Transverse colon (tissue), 4 donors: Measurements from ENCODE around the gene UCK2. TPM values are rescaled to one million over a fixed set of nuclear protein-coding genes. Genes with fewer than 3 reads are reported as not detected.
A peak's percentile ranks its signal among the peaks of the same experiment; 100 is the strongest.

Experiments
- DNase-seq: peaks from one replicate; pipeline ENCODE4 v3.0.0-alpha.2; 2019
- H3K27ac ChIP-seq, 4 donors: fragments of 200-600 bp; sonication (generic); 2 replicates each; pipeline ENCODE4 v1.5.1; 2016 to 2018; ENCODE audit warnings: inconsistent platforms in 4 of 4
- H3K27me3 ChIP-seq: fragments of 200-600 bp; sonication (generic); 2 replicates; pipeline ENCODE4 v1.5.1; 2017; ENCODE audit warnings: inconsistent platforms
- H3K36me3 ChIP-seq, 4 donors: fragments of 200-600 bp; sonication (generic); 2 replicates each; pipeline ENCODE4 v1.5.1; 2017 to 2019; ENCODE audit warnings: inconsistent platforms in 4 of 4
- H3K4me1 ChIP-seq, 4 donors: fragments of 200-600 bp; sonication (generic); 2 replicates each; pipeline ENCODE4 v1.5.1; 2017 to 2020; ENCODE audit warnings: inconsistent platforms in 4 of 4
- H3K4me3 ChIP-seq, 4 donors: fragments of 200-600 bp; sonication (generic); 1 replicate in 1 of 4; 2 replicates in 3 of 4; pipeline versions ENCODE4 v1.5.1 to v1.6.1; 2017 to 2019; ENCODE audit warnings: inconsistent platforms in 4 of 4
- H3K9me3 ChIP-seq, 2 donors: fragments of 200-600 bp; sonication (generic); 2 replicates each; pipeline ENCODE4 v1.5.1; 2017 to 2019; ENCODE audit warnings: inconsistent platforms in 2 of 2
- EP300 ChIP-seq: sonication (generic); formaldehyde crosslinking; IDR thresholded peaks from one replicate; pipeline ENCODE4 v1.6.1; 2017; ENCODE audit warnings: antibody characterized with exemption, low read depth
- POLR2A ChIP-seq: fragments of 450-650 bp; IDR thresholded peaks from one replicate; pipeline ENCODE4 v1.6.1; 2016; ENCODE audit warnings: antibody characterized with exemption, mild to moderate bottlenecking, moderate library complexity
- POLR2AphosphoS5 ChIP-seq, 3 donors: sonication (generic); formaldehyde crosslinking; IDR thresholded peaks; one replicate each; pipeline ENCODE4 v1.6.1; 2016; ENCODE audit warnings: antibody characterized with exemption in 3 of 3
- WGBS, 2 donors: methylation state at CpG; one replicate each; pipeline ENCODE4 v1.1.5; 2018; ENCODE audit warnings: low coverage in 1 of 2; 5-methylcytosine and 5-hydroxymethylcytosine counted together
- in situ Hi-C, 4 donors: fragments of 200-750 bp; cut with MboI; loops; one replicate each; pipeline versions ENCODE4 v1.15.0 to v1.15.1; 2017; ENCODE audit warnings: low sequenced_read_pairs in 3 of 4, low pct_ligation_motif_present in 1 of 4, low pct_unique_long_range_greater_than_20kb in 1 of 4
- intact Hi-C: fragments of 100-400 bp; cut with DNase I; formaldehyde crosslinking; loops from one replicate; pipeline ENCODE4 v1.15.1; 2023; ENCODE audit warnings: low total_unique reads
- total RNA-seq, 4 donors: library from RNA; depleted of rRNA; stranded (reverse); fragments of >200 nt; gene quantifications; one replicate each; pipeline ENCODE4 v1.1.0, GENCODE V29; 2016
- TF ChIP-seq, protein P1 (sequence below), 5 experiments: fragments of 200-600 bp in 3 of 5; fragments of 450-650 bp in 2 of 5; sonication (generic) in 3 of 5; IDR thresholded peaks; 1 replicate in 2 of 5; 2 replicates in 3 of 5; pipeline ENCODE4 v1.5.1; 2016 to 2017; ENCODE audit warnings: antibody characterized with exemption in 5 of 5, inconsistent platforms in 3 of 5, mild to moderate bottlenecking in 2 of 5, moderate library complexity in 1 of 5

Gene UCK2
- total RNA-seq, 4 donors from 2014 or later: 18.9 to 96.5 (median 69.7) TPM

- H3K27me3 ChIP-seq: no peaks in the 10 kb centered on the region
- no peaks in the 10 kb centered on the region for H3K9me3 ChIP-seq
- H3K4me1 ChIP-seq: peaks cover 0 to 42% (median 19%) of the 10 kb centered on the region in 4 donors
- 67 to 80% methylated on average over 1 to 7 of the region's 7 CpGs for WGBS, 2 donors
- no peak for DNase-seq
- in situ Hi-C loops (loop anchor here (5.0 to 25.0 kb wide), 7 partner anchors 194 to 524 kb away; no protein-coding TSS in a partner anchor), intact Hi-C loops (loop anchor here (5.0 to 10.0 kb wide), 4 partner anchors 87 to 517 kb away; partner anchors contain the start of gene UCK2)
- TF ChIP-seq, protein P1, sequence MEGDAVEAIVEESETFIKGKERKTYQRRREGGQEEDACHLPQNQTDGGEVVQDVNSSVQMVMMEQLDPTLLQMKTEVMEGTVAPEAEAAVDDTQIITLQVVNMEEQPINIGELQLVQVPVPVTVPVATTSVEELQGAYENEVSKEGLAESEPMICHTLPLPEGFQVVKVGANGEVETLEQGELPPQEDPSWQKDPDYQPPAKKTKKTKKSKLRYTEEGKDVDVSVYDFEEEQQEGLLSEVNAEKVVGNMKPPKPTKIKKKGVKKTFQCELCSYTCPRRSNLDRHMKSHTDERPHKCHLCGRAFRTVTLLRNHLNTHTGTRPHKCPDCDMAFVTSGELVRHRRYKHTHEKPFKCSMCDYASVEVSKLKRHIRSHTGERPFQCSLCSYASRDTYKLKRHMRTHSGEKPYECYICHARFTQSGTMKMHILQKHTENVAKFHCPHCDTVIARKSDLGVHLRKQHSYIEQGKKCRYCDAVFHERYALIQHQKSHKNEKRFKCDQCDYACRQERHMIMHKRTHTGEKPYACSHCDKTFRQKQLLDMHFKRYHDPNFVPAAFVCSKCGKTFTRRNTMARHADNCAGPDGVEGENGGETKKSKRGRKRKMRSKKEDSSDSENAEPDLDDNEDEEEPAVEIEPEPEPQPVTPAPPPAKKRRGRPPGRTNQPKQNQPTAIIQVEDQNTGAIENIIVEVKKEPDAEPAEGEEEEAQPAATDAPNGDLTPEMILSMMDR (IDR thresholded peaks at IDR 0.05): no peak
- TF ChIP-seq POLR2AphosphoS5 (IDR thresholded peaks at IDR 0.05) (no peak), EP300 (no peak), POLR2A (no peak)
- peak overlapping the region; percentile 80 to 85 (median 84) for H3K27ac ChIP-seq
- H3K4me3 ChIP-seq: peak overlapping the region in 1 of 4 donors; percentile 31
- no peaks in the 10 kb centered on the region for H3K36me3 ChIP-seq
Measured at GRCh38 chr1:165911609-165912281, 84.3 kb downstream of the UCK2 start.

- TF ChIP-seq, protein P1 (IDR thresholded peaks at IDR 0.05): no peak
- no peak for TF ChIP-seq POLR2A
- no peak for TF ChIP-seq EP300
- TF ChIP-seq POLR2AphosphoS5 (IDR thresholded peaks at IDR 0.05): no peak
- Histone ChIP-seq H3K36me3 (no peaks in the 10 kb centered on the region), H3K4me1 (peaks cover 0 to 42% (median 19%) of the 10 kb centered on the region in 4 donors), H3K27ac (peak overlapping the region; percentile 80 to 85 (median 84)), H3K4me3 (no peak overlapping the region), H3K9me3 (no peaks in the 10 kb centered on the region), H3K27me3 (no peaks in the 10 kb centered on the region)
- in situ Hi-C loops: loop anchor here (5.0 to 25.0 kb wide), 7 partner anchors 195 to 525 kb away; no protein-coding TSS in a partner anchor
- DNase-seq: no peak
- 90% methylated on average over 6 of the region's 6 CpGs; no CpG with 5 or more reads in 1 of the 2 donors for WGBS, 2 donors
- intact Hi-C loops: loop anchor here (5.0 to 10.0 kb wide), 4 partner anchors 88 to 518 kb away; partner anchors contain the start of gene UCK2
Measured at GRCh38 chr1:165912638-165913037, 85.2 kb downstream of the UCK2 start.

- TF ChIP-seq, protein P1 (IDR thresholded peaks at IDR 0.05): peak; percentile 78 to 94 (median 86)
- no peak for TF ChIP-seq POLR2A
- DNase-seq: peak; percentile 78
- Histone ChIP-seq H3K27ac (no peak overlapping the region), H3K4me1 (peaks cover 0 to 42% (median 19%) of the 10 kb centered on the region in 4 donors), H3K36me3 (no peaks in the 10 kb centered on the region), H3K9me3 (no peaks in the 10 kb centered on the region), H3K4me3 (no peak overlapping the region), H3K27me3 (no peaks in the 10 kb centered on the region)
- in situ Hi-C loops: loop anchor here (5.0 to 25.0 kb wide), 7 partner anchors 197 to 527 kb away; no protein-coding TSS in a partner anchor
- intact Hi-C loops: loop anchor here (5.0 to 10.0 kb wide), 4 partner anchors 89 to 519 kb away; partner anchors contain the start of gene UCK2
- 7 to 12% methylated on average over 3 to 4 of the region's 4 CpGs for WGBS, 2 donors
Measured at GRCh38 chr1:165914136-165914798, 86.9 kb downstream of the UCK2 start.

GRCh38 chr1:165915480-165915879 lies 88.1 kb downstream of the UCK2 start:
- intact Hi-C loops: loop anchor here (10.0 kb wide), 3 partner anchors 91 to 521 kb away; partner anchors contain the start of gene UCK2

More at GRCh38 chr1:165915480-165915879, 88.1 kb downstream of the UCK2 start:
- TF ChIP-seq EP300: no peak
- TF ChIP-seq, protein P1 (IDR thresholded peaks at IDR 0.05): no peak
- no peak for TF ChIP-seq POLR2A
- TF ChIP-seq POLR2AphosphoS5 (IDR thresholded peaks at IDR 0.05): no peak
- Histone ChIP-seq H3K36me3 (no peaks in the 10 kb centered on the region), H3K27me3 (no peaks in the 10 kb centered on the region), H3K27ac (no peak overlapping the region), H3K9me3 (no peaks in the 10 kb centered on the region), H3K4me3 (no peak overlapping the region), H3K4me1 (peaks cover 0 to 33% (median 16%) of the 10 kb centered on the region in 4 donors)
- in situ Hi-C loops: loop anchor here (5.0 to 25.0 kb wide), 6 partner anchors 201 to 528 kb away; no protein-coding TSS in a partner anchor
- no peak for DNase-seq
- 43% methylated on average over 2 of the region's 2 CpGs; no CpG with 5 or more reads in 1 of the 2 donors for WGBS, 2 donors
